Neuron (in vitro differentiated cells): ENCODE measurements around the gene SPRR2F.
"Not testable (repeated sequence)": the region's sequence is repeated elsewhere in the genome, so short reads cannot be mapped to it uniquely, and the experiment has no call there.

Experiments used
- H2AFZ ChIP-seq: one replicate; pipeline ENCODE4 v1.6.1; 2013; ENCODE audit warnings: low read depth, mild to moderate bottlenecking, inconsistent platforms, low read length, moderate library complexity
- H3K27me3 ChIP-seq: one replicate; pipeline ENCODE4 v1.6.1; 2013; ENCODE audit warnings: low read length; ENCODE audit not compliant: insufficient read depth
- H3K36me3 ChIP-seq: one replicate; pipeline ENCODE4 v1.6.1; 2013; ENCODE audit warnings: low read length; ENCODE audit not compliant: insufficient read depth
- H3K4me1 ChIP-seq: one replicate; pipeline ENCODE4 v1.6.1; 2013; ENCODE audit warnings: low read length; ENCODE audit not compliant: insufficient read depth
- H3K4me3 ChIP-seq: 2 replicates; pipeline ENCODE4 v1.5.1; 2013; ENCODE audit warnings: mild to moderate bottlenecking, low read length, moderate library complexity
- H3K9me3 ChIP-seq: one replicate; pipeline ENCODE4 v1.6.1; 2013; ENCODE audit warnings: low read length

Gene SPRR2F

GRCh38 chr1:153119491-153119971 is 6.2 kb upstream of the SPRR2F start:
- no peaks in the 10 kb centered on the region for H3K36me3 ChIP-seq
- no peaks in the 10 kb centered on the region for H3K27me3 ChIP-seq
- no peaks in the 10 kb centered on the region for H3K9me3 ChIP-seq
- no peaks in the 10 kb centered on the region for H3K4me1 ChIP-seq
- no peak overlapping the region for H2AFZ ChIP-seq
- no peak overlapping the region for H3K4me3 ChIP-seq

- not testable (repeated sequence) for H2AFZ ChIP-seq, H3K4me3 ChIP-seq, H3K9me3 ChIP-seq, H3K27me3 ChIP-seq, H3K4me1 ChIP-seq, H3K36me3 ChIP-seq
These were observed 1.9 kb upstream of the SPRR2F start for GRCh38 chr1:153115264-153115663.

- H3K4me3 ChIP-seq, H3K9me3 ChIP-seq, H2AFZ ChIP-seq: not testable (repeated sequence)
These were observed 862 bp downstream of the SPRR2F start for GRCh38 chr1:153112454-153112853.

GRCh38 chr1:153100245-153100644 is 13.1 kb downstream of the SPRR2F start:
- H3K36me3 ChIP-seq = no peaks in the 10 kb centered on the region
- H3K27me3 ChIP-seq = no peaks in the 10 kb centered on the region
- no peaks in the 10 kb centered on the region for H3K4me1 ChIP-seq
- no peak overlapping the region for H2AFZ ChIP-seq
- no peak overlapping the region for H3K4me3 ChIP-seq
- H3K9me3 ChIP-seq = no peaks in the 10 kb centered on the region

More at GRCh38 chr1:153112454-153112853, 862 bp downstream of the SPRR2F start:
- not testable (repeated sequence) for H3K27me3 ChIP-seq, H3K36me3 ChIP-seq, H3K4me1 ChIP-seq

GRCh38 chr1:153099461-153100045 is 13.8 kb downstream of the SPRR2F start:
- Histone ChIP-seq H3K27me3 (no peaks in the 10 kb centered on the region), H2AFZ (no peak overlapping the region), H3K9me3 (no peaks in the 10 kb centered on the region), H3K4me3 (no peak overlapping the region), H3K36me3 (no peaks in the 10 kb centered on the region), H3K4me1 (no peaks in the 10 kb centered on the region)

- H3K27me3 ChIP-seq = no peaks in the 10 kb centered on the region
- no peak overlapping the region for H2AFZ ChIP-seq
- H3K36me3 ChIP-seq = no peaks in the 10 kb centered on the region
- H3K4me3 ChIP-seq = no peak overlapping the region
- H3K9me3 ChIP-seq = no peaks in the 10 kb centered on the region
- no peaks in the 10 kb centered on the region for H3K4me1 ChIP-seq
These were observed 17.6 kb downstream of the SPRR2F start for GRCh38 chr1:153095764-153096163.

GRCh38 chr1:153094426-153094825 is 18.9 kb downstream of the SPRR2F start, which contains the start of gene SPRR2E:
SPRR2E (minus strand) TSS chr1:153094526; CDS start chr1:153093751, 775 bp downstream.
- no peaks in the 10 kb centered on the region for H3K4me1 ChIP-seq
- no peak within 1 kb of the TSS for H3K4me3 ChIP-seq
- H3K27me3 ChIP-seq = no peaks in the 10 kb centered on the region
- no peaks in the 10 kb centered on the region for H3K9me3 ChIP-seq
- H2AFZ ChIP-seq = no peak within 1 kb of the TSS
- no peaks in the 10 kb centered on the region for H3K36me3 ChIP-seq

- no peaks in the 10 kb centered on the region for H3K4me1 ChIP-seq
- H3K9me3 ChIP-seq = no peaks in the 10 kb centered on the region
- no peaks in the 10 kb centered on the region for H3K36me3 ChIP-seq
- H3K4me3 ChIP-seq = no peak overlapping the region
- no peaks in the 10 kb centered on the region for H3K27me3 ChIP-seq
- H2AFZ ChIP-seq = no peak overlapping the region
These were observed 25.7 kb downstream of the SPRR2F start for GRCh38 chr1:153087652-153088051.

GRCh38 chr1:153081736-153082135 is 31.6 kb downstream of the SPRR2F start:
- no peak overlapping the region for H3K4me3 ChIP-seq
- H3K4me1 ChIP-seq = no peaks in the 10 kb centered on the region
- no peak overlapping the region for H2AFZ ChIP-seq
- H3K27me3 ChIP-seq = no peaks in the 10 kb centered on the region
- H3K36me3 ChIP-seq = no peaks in the 10 kb centered on the region
- H3K9me3 ChIP-seq = no peaks in the 10 kb centered on the region

GRCh38 chr1:153072806-153073726 is 40.2 kb downstream of the SPRR2F start:
- no peaks in the 10 kb centered on the region for H3K9me3 ChIP-seq

GRCh38 chr1:153071511-153071910 is 41.8 kb downstream of the SPRR2F start, which contains the start of gene SPRR2B:
SPRR2B (minus strand) TSS chr1:153071611; CDS start chr1:153070839, 772 bp downstream.
- H3K27me3 ChIP-seq = no peaks in the 10 kb centered on the region
- H2AFZ ChIP-seq = no peak within 1 kb of the TSS
- H3K4me1 ChIP-seq = no peaks in the 10 kb centered on the region
- H3K36me3 ChIP-seq = no peaks in the 10 kb centered on the region
- H3K9me3 ChIP-seq = no peaks in the 10 kb centered on the region
- no peak within 1 kb of the TSS for H3K4me3 ChIP-seq

More at GRCh38 chr1:153072806-153073726, 40.2 kb downstream of the SPRR2F start:
- no peaks in the 10 kb centered on the region for H3K36me3 ChIP-seq
- H3K4me3 ChIP-seq = no peak overlapping the region
- no peak overlapping the region for H2AFZ ChIP-seq
- H3K4me1 ChIP-seq = no peaks in the 10 kb centered on the region
- H3K27me3 ChIP-seq = no peaks in the 10 kb centered on the region

- H3K4me1 ChIP-seq = no peaks in the 10 kb centered on the region
- H3K9me3 ChIP-seq = no peaks in the 10 kb centered on the region
- H3K4me3 ChIP-seq = no peak overlapping the region
- no peaks in the 10 kb centered on the region for H3K36me3 ChIP-seq
- H2AFZ ChIP-seq = no peak overlapping the region
- H3K27me3 ChIP-seq = no peaks in the 10 kb centered on the region
These were observed 43.1 kb downstream of the SPRR2F start for GRCh38 chr1:153070243-153070642.
